HG02852 (cell line): ENCODE results near the gene PRR12.

Experiments
- ATAC-seq: cut with Tn5 transposase; IDR thresholded peaks from one replicate; pipeline ENCODE4 v1.9.1; 2021; ENCODE audit warnings: mild to moderate bottlenecking, moderate library complexity; ENCODE audit not compliant: unreplicated experiment

PRR12 gene

GRCh38 chr19:49664171-49665035 lies 73.4 kb downstream of the PRR12 start:
- no peak for ATAC-seq

GRCh38 chr19:49665036-49665350 lies 74.0 kb downstream of the PRR12 start:
- ATAC-seq, result no peak

GRCh38 chr19:49665351-49666119 lies 74.6 kb downstream of the PRR12 start, which contains the start of the genes BCL2L12 and IRF3:
Gene BCL2L12, plus strand, starts transcription at chr19:49665933. Its CDS starts 760 bp downstream, at chr19:49666693.
Gene IRF3, minus strand, starts transcription at chr19:49665857. Its CDS starts 1,019 bp downstream, at chr19:49664838.
- peak; percentile 75 for ATAC-seq

- ATAC-seq, result no peak
Measured at GRCh38 chr19:49666120-49666444, 75.1 kb downstream of the PRR12 start.

DNA sequence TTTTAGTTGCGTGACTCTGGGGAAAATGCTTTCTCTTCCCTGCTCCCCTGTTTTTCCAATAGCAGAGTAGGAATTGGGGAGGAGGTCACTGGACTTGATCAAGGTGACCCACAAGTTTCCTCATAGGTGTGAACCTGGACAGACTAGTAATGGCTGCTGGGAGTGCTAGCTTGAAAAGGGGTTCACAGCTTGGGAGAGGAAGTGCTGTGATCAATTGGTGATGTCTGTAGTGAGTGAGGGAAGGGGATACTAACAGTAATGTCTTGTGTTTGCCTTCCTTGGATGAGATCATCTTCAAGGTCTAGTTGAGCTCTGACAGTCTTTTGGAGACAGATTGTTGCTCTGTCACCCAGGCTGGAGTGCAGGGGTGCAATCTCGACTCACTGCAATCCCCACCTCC lies 76.5 kb downstream of the PRR12 start:
- ATAC-seq, result no peak

GRCh38 chr19:49669516-49669915 lies 78.5 kb downstream of the PRR12 start:
- no peak for ATAC-seq

GRCh38 chr19:49672131-49672919 lies 81.3 kb downstream of the PRR12 start:
- ATAC-seq, result no peak
